HG02623 (cell line): ENCODE data around the gene CHFR.
"Not testable (repeated sequence)": the region's sequence is repeated elsewhere in the genome, so short reads cannot be mapped to it uniquely, and the experiment has no call there.

Source experiments
- ATAC-seq: cut with Tn5 transposase; IDR thresholded peaks from one replicate; pipeline ENCODE4 v1.9.1; 2021; ENCODE audit warnings: moderate library complexity; ENCODE audit not compliant: unreplicated experiment

Gene CHFR

DNA sequence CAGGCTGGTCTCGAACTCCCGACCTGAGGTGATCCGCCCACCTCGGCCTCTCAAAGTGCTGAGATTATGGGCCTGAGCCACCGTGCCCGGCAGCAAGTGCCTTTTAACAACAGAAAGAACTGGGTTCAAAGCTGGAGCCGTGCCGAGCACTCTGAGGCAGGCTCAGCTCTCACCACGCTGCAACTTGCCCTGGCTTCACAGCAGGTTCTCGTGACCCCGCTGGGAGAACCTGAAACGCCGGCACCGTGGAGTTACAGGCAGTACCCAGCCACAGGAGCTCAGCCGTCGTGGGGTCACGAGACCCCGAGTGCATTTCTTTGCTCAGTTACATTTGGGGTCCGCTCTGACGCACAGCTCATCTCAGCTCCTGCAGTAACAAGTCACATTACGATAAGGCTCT, 73.2 kb downstream of the CHFR start:
- ATAC-seq = no peak

DNA sequence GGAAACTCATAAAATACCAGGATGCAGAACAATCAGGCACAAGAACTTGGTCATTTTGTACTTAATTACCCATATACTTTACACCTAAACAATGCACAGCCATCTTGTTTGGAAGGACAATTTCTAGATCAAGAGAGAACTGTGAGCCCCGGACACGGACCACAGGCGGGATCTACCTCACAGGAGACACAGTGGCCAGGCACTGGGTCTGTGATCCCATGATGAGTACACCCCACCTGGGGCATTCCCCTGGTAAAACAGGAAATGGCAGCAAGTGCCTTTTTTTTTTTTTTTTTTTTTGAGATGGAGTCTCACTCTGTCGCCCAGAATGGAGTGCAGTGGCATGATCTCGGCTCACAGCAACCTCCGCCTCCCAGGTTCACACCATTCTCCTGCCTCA, 74.0 kb downstream of the CHFR start:
- ATAC-seq = no peak

DNA sequence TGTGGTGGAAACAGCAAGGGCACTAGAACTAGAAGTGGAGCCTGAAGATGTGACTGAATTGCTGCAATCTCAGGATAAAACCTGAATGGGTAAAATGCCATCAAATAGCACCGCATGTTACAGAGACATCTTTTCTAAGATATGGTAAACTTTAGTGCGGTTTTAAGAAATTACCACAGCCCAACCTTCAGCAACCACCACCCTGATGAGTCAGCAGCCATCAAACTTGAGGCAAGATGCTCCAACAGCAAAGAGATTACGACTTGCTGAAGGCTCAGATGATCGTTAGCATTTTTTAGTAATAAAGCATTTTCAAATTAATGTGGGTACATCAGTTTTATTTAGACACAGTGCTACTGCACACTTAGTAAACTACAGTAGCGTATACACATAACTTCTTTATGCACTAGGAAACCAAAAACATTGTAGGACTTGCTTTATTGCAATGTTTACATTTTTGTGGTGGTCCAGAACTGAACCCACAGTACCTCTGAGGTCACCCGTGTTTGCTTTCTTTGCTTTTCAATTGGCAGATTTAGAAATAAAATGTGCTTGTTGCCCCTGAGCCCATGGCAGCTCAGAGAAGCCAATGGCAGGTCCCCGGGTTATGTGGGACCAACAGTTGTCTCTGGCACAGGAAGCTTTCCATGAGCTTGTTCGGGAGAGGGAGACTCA, 74.6 kb downstream of the CHFR start:
- ATAC-seq = no peak

DNA sequence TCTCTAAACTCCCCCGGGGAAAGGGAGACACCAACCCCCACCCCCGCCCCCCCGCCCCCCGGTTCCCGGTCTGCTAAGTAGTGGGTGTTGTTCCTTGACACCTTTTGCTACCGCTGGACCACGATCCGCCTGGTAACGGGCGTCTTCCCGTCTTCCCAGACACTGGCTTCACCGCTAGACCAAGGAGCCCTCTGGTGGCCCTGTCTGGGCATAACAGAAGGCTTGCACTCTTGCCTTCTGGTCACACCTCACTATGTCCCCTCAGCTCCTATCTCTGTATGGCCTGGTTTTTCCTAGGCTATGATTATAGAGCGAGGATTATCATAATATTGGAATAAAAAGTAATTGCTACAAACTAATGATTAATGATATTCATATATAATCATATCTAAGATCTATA, 78.0 kb downstream of the CHFR start:
- not testable (repeated sequence) for ATAC-seq

DNA sequence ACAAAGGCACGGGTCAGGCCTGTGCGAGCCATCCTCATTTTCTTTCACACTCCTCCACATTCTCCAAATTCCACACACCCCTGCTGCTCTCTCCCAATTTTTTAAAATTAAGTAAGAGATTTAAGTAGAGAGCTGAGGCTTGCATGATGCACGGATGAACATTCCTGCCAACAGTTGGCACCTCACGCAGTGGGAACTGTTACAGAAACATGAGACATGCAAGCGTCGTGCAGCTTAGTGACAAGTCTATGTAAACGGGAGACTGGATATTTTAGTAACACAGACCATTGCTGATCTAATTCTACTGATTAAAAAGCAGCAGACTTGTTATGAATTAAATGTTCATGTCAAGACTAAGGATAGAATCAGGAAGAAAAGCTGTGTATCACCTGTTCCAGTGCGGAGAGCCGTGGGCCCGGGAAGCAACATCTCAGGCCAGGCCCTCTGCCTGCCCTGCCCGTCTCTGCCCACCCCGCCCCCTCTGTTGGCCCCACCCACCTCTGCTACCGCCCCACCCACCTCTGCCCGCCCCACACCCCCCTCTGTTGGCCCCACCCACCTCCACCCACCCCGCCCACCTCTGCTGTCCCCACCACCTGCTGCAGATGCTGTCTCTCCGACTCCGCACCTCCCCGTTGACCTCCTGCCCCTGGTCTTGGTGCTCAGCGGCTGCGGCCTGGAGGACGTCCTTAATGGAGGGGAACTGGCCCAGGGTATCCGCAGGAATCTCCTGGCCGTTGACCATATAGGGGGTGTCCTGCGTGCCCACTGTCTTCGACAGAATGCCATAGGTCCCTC, 79.9 kb downstream of the CHFR start:
- no peak for ATAC-seq

DNA sequence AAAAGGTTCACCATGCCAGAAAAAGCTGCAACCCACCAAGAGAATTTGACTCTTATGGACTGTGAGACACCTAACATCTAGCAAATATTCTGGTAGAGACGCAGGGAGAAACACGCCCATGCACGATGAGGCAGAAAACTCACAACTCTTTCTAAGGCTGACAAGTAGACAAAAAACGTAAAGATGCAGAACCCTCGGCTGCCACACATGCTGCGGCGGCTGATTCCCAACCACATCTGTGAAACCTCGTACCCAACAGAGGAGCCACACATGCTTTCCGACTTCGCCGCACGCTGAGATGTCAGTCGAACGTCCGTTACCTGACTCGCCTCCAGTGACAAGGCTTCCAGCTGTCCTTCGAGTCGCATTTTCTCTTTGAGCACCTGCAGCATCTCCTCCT, 80.5 kb downstream of the CHFR start:
- no peak for ATAC-seq

DNA sequence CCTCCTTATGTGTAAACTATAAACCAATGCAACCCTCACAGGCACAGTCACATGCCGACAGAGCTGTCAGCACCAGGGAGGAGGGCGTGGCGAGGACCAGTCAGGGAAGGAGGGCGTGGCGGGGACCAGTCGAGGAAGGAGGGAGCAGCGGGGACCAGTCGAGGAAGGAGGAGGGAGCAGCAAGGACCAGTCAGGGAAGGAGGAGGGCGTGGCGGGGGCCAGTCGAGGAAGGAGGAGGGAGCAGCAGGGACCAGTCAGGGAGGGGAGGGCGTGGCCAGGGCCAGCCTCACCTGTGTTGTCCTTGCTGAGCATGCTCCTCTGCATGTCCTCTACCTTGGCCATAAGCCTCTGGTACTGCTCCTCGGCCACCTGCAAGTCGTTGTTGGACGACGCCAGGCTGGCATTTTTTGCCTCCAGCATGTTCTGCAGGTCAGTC, 83.0 kb downstream of the CHFR start:
- ATAC-seq = no peak

DNA sequence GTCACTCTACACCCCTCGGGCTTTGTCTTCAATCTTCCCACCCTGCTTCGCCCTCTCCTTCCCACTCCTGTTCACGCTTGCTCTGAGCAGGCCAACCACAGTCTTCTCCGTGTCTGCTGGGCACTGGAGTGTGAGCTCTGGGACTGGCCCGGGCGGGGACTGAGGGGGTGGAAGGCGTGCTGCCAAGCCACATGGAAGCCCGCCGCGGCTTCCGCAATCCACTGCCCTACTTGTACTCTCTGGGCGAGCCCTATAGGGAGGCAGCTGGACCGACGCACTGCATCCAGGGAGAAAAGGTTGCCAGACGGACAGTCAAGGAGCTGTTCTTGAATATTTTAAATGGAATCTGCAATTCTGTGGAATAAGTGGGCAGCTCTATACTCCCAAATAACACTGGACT, 83.5 kb downstream of the CHFR start:
- ATAC-seq = no peak

DNA sequence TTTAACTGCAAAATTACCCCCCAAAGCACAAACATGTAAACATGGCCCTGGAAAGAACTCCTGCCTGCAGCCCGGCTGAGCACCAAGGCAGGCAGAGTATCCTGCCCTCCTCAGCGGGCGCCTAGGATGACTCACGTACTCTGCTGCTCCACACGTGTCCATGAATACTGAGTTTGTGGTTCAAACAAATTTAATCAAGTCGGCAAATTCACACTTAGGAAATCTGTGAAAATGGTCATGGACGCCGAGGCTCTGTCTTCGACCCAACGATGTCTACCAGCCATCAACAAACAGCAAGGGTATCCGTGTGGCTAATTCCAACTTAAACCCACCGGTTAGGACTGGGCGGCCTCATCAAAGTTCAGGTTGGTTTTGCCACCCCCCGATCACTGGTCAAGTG, 84.3 kb downstream of the CHFR start:
- no peak for ATAC-seq

DNA sequence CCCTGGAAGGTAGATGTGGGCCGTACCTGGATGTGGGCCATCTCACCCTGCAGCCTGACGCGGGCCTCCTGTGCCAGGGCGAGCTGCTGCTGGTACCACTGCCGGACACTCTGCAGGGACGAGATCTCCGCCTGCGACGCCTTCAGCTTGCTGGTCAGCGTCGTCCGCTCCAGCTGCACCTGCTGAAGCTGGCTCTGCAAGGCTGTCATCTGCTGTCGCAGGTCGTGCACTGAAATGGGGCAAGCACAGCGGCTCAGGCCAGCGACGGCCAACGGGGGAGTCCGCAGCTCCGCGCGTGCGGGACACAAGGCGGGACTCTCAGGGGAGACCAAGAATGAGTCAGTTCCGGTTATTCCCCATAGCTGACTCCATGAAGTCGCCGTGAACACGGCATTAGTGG, 85.7 kb downstream of the CHFR start:
- no peak for ATAC-seq

DNA sequence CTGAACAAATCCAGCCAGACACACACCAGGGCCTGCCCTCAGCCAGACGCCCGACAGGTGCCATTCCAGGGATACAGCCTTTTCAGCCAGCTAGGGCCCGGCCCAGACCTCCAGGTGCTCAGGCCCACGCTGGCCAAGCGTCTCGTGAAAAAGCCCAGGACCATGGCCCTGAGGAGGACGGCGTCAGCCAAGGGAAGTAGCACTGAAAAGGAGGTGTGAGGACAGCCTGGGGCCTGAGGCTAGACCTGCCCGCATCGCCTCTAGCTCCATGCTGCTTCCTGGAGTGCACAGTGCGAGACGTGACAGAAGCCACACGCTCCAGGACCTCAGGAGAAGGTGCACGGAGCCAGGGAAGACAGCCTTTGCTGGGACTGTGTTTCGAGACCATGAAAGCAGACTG, 88.6 kb downstream of the CHFR start:
- no peak for ATAC-seq

DNA sequence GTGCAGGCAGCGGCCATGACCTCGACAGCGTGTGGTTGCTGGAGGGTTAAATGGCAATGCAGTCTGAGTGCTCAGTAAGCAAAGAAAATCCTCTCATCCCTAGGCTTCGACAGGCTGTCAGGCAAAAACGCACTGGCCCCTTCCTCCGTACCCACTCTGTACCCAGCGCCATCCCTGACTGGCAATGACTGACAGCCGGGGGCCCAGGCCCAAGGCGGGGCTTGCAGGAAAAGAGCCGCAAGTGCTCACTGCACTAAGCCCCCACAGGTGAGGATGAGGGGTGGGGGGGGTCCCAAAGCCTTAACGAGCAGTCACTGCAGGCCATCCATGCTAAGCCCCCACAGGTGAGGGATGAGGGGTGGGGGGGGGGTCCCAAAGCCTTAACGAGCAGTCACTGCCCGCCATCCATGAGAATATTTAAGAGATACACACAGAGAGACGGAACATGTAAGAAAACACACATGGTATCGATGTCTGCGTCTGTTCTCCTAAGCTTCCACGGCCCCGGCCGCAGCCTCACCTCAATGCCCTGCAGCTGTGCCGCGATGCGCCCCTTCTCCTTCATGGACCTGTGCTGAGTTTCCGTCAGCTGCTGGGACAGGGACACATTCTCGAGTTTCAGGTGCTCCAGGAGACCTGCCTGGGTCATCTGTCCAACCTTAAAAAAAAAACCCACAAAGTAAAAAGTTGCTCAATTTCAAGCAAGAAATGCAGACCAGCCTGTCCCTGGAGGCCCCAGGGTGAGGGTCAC, 89.4 kb downstream of the CHFR start:
- ATAC-seq = no peak

DNA sequence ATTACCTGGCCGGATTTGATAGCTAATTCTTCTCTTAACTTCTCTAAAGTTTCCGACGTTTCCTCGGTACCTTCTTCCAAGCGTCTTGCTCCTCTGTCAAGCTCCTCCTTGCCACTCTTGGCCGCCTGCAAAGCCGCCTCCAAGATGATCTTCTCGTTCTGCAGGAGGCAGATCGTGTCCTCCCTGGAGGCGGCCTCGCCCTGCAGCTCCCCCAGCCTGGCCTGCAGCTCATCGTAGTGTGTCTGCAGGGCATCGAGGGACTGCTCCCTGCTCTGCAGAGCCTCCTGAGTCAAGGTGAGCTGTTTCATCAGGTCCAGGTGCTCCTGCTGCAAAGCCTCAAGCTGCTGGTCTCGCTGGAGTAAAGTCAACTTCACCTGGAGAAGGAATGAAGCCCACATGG, 91.6 kb downstream of the CHFR start:
- ATAC-seq = no peak

DNA sequence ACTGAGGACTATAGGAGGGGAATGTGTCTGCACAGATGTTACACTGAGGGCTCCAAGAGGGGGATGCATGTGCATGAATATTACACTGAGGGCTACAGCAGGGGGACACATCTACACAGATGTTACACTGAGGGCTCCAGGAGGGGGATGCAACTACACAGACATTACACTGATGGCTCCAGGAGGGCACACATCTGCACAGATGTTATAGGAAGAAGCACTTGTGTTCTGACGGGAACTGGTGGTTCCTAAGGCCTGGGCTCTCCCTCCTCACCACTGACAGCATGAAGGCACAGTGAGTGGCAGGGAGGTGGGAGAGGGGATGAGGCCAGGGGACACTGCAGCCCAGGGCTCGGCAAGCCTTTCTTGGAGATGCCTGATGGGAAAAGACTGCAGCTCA, 95.5 kb downstream of the CHFR start:
- not testable (repeated sequence) for ATAC-seq

DNA sequence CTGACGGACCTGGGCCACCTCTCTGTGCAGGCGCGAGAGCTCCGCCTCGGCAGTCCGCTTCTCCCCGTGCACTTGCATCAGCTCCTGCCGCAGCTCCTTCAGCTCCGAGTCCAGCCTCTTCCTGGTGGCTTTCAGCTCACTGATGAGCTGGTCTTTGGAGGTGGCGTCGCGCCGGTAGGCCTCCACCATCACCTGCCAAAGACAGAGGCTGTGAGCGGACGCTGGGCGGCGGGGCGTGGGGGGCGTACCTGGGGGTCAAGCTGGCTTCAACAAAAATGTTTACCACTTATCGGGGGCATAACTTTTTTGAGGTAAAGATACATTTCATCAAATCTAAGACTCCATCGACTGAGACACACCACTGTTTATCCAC, 98.3 kb downstream of the CHFR start:
- no peak for ATAC-seq

DNA sequence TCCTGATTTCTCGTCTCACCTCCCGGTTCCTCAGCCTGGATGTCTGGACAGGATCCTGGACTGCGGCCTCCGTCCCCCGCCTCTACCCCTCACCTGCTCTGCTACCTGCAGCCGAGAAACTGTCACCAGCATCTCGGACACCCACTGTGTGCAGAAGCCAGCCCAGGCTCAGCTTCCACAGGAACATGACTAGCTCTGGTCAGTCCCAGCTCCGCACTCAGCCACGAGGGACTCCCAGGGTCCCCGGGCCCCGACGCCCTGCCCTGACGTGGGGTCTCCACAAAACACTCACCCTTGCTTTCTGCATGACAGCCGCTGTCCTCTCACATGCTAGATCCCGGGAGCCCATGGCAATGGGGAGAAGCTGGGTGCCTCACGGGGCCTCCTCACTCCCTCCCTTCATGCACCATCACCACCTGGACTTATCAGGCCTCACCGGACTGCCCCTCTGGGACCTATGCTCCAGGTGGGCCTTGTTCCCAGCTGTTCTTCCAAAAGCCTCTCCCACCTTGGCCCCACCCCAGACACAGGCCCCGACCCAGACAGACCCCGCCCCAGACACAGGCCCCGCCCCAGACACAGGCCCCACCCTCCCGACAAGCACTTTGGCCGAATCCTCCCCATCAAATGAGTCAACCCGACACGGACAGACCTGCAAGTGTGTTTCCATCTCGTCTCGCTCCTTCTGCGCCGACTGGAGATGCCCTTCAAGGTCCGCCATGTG, 98.9 kb downstream of the CHFR start:
- no peak for ATAC-seq

DNA sequence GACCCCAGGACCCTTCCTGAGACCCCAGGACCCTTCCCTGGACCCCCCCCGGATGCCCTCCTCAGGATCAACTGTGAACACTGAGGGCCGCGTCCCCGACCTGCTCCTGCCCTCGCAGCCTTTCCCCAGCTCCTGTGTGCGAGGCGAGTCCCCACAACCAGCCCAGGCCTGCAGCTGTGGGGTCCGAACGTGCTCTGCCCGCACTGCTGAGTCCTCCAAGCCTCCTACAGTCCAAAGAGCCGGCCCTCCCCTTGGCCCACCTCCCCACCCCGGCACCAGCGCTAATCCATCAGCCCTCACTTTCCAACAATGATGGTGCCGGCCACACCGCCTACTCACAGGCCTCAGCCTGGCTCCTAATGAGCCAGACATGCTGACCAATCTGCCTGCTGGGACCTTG, 99.5 kb downstream of the CHFR start:
- no peak for ATAC-seq

DNA sequence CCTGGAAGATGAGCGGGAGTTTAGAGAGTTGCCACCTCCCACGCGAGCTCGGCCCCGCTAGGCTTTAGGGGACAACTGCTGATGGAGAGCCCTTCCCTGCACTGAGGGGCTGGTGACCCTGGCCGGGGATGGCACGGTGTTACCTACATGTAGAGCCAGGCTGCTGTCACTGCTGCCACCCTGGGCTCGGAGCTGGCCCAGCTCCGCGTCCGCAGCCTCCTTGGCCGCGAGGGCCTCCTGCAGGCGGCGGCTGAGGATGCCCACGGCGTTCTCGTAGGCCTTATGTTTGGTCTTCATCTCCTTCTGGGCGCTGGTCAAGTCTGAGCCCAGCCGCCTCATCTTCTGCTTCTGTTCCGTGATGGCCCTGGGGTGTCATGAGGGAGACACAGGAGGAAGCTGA, 101.2 kb downstream of the CHFR start:
- ATAC-seq = no peak

DNA sequence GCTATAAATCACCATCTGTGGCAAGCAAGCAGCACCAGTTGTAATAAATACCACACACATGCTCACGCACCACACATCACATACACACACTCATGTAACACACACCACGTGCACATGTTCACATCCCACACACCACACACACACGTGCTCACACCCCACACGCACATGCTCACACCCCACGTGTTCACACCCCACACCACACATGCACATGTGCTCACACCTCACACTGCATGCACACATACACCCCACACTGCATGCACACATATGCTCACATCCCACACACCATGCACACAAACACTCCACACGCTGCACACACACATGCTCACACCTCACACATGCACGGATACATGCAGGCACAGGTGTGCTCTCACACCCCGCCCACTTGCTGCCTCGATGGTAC, 102.8 kb downstream of the CHFR start:
- ATAC-seq = no peak

DNA sequence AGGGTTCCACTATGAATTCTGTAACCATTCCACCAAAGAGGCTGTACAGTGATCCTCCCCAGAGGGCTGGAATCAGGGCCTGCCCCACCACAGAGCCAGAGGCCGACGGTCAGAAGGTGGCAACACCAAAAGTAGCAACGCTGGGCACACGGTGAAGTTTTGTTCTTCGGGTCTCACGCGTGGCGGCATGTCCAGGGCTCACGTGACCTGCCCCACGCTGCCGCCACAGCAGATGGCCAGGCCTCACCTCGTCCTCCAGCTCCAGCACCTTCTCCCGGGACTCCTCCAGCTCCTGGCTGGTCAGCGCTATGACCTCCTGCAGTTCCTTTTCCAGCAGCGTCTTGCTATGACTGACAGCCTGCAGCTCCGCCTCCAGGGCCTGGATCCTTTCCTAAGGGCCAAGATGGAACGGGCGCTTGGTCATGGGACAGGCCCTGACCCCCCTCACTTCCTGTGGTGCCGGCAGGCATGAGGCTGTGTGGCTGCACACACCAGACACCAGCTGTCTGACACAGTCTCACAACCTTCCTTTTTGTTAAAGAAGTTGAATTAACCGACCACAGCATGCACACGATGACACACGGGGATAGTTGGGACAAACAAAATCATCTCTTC, 103.4 kb downstream of the CHFR start:
- no peak for ATAC-seq
